ENCODE measurements around the gene ZNF740. TPM values are rescaled to one million over a fixed set of nuclear protein-coding genes. Genes with fewer than 3 reads are reported as not detected.

The ZNF740 gene
- total RNA-seq, 1 experiment from 2014 or later, result 41.2 TPM

DNA sequence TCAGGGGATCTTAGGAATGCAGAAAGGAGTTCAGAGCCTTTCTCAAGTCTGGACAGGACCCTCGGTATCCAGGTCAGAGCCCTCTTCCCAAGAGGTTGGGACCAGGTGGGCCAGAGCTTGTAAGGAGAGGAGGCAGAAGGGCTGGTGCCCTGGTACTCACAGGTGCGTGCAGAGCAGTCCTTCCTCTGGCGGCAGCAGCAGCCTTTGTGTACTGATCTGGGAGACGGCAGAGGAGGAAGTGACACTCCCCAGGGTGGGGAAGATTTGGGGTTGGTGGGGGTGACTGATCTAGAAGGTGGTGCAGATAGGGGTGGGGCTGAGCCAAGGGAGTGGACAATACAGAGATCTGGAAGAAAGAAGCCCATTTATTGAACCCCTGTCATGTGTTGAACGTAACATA lies 26.5 kb downstream of the ZNF740 start, which contains the start of gene ITGB7:
TSS of gene ITGB7 (minus strand) at position 210 of the 400 bp plus-strand sequence. CDS start 6,808 bp downstream, outside the sequence.
- Histone ChIP-seq H2BK5ac (ENCODE audit: insufficient read length, low read length) (no peak within 1 kb of the TSS), H3K56ac (ENCODE audit: insufficient read length, low read depth, low read length) (no peak within 1 kb of the TSS), H3K4me2 (ENCODE audit: insufficient read depth, insufficient read length, low read length) (no peak within 1 kb of the TSS), H3K79me2 (ENCODE audit: insufficient read depth, low read length) (no peaks in the 10 kb centered on the region), H2BK120ac (ENCODE audit: low read depth, low read length, poor library complexity, severe bottlenecking) (no peak within 1 kb of the TSS), H3K23me2 (ENCODE audit: insufficient read length, low read depth, low read length, poor library complexity, severe bottlenecking) (no peaks in the 10 kb centered on the region), H3K18ac (ENCODE audit: insufficient read length, low read depth, low read length) (no peak within 1 kb of the TSS), H2AFZ (ENCODE audit: low read length) (no peak within 1 kb of the TSS), H4K20me1 (ENCODE audit: control insufficient read depth, insufficient read depth, insufficient read length) (no peaks in the 10 kb centered on the region), H3K23ac (ENCODE audit: insufficient read length, low read depth, low read length) (no peak within 1 kb of the TSS), H3K4me1 (ENCODE audit: insufficient read depth, low read length) (no peaks in the 10 kb centered on the region), H3K79me1 (ENCODE audit: insufficient read depth, low read depth, low read length, poor library complexity, severe bottlenecking) (no peaks in the 10 kb centered on the region), H2BK15ac (ENCODE audit: low read depth, low read length) (no peak within 1 kb of the TSS), H4K5ac (ENCODE audit: insufficient read length, low read depth, low read length) (no peak within 1 kb of the TSS), H3K4ac (ENCODE audit: low read depth, low read length) (no peak within 1 kb of the TSS), H3K14ac (ENCODE audit: insufficient read depth, low read length) (no peak within 1 kb of the TSS), H2BK12ac (ENCODE audit: insufficient read length, low read depth, low read length) (no peak within 1 kb of the TSS), H2BK20ac (ENCODE audit: low read depth, low read length, poor library complexity, severe bottlenecking) (no peak within 1 kb of the TSS), H3K27ac (ENCODE audit: insufficient read length, low read depth, low read length) (no peak within 1 kb of the TSS), H3K9me3 (ENCODE audit: control insufficient read depth, low read depth, low read length) (no peaks in the 10 kb centered on the region), H3K9ac (ENCODE audit: extremely low read depth, insufficient read length, low read length) (no peak within 1 kb of the TSS), H3K27me3 (ENCODE audit: insufficient read depth, low read length) (no peaks in the 10 kb centered on the region), H4K91ac (ENCODE audit: insufficient read length, low read depth, low read length) (no peak within 1 kb of the TSS), H4K8ac (replicated peaks; ENCODE audit: insufficient read length, low read depth, low read length) (no peak within 1 kb of the TSS), H2AK5ac (ENCODE audit: insufficient read length, low read length) (no peak within 1 kb of the TSS), H3T11ph (ENCODE audit: low read length) (no peak within 1 kb of the TSS)
- Mint-ChIP-seq H3K27me3 (ENCODE audit: low read depth) (peaks cover 24% of the 10 kb centered on the region), H3K4me1 (peaks cover 12 to 15% of the 10 kb centered on the region in 2 experiments), H3K4me3 (no peak within 1 kb of the TSS), H3K36me3 (ENCODE audit: insufficient read depth in 1 of 3, low read depth in 3 of 3) (peaks cover 4 to 24% (median 20%) of the 10 kb centered on the region in 3 experiments; a peak in 6 of 7 replicates), H3K9me3 (no peaks in the 10 kb centered on the region), H3K27ac (peak within 1 kb of the TSS in 2 of 3 experiments; percentile 11 to 24; a peak in 2 of 7 replicates)
- TF ChIP-seq, protein P1, sequence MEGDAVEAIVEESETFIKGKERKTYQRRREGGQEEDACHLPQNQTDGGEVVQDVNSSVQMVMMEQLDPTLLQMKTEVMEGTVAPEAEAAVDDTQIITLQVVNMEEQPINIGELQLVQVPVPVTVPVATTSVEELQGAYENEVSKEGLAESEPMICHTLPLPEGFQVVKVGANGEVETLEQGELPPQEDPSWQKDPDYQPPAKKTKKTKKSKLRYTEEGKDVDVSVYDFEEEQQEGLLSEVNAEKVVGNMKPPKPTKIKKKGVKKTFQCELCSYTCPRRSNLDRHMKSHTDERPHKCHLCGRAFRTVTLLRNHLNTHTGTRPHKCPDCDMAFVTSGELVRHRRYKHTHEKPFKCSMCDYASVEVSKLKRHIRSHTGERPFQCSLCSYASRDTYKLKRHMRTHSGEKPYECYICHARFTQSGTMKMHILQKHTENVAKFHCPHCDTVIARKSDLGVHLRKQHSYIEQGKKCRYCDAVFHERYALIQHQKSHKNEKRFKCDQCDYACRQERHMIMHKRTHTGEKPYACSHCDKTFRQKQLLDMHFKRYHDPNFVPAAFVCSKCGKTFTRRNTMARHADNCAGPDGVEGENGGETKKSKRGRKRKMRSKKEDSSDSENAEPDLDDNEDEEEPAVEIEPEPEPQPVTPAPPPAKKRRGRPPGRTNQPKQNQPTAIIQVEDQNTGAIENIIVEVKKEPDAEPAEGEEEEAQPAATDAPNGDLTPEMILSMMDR (conservative IDR thresholded peaks at IDR 0.05), result no peak
- DNase-seq, result no peak
- no CpG with 5 or more reads among the region's 5 CpGs for WGBS (ENCODE audit: extremely low coverage, insufficient read length, low lambda C conversion rate)
